Osteoblast (primary cell): ENCODE data around the gene IMPG1. TPM values are rescaled to one million over a fixed set of nuclear protein-coding genes. Genes with fewer than 3 reads are reported as not detected.

Source experiments
- DNase-seq: peaks from one replicate; pipeline ENCODE4 v3.0.0; 2011; ENCODE audit warnings: low spot score, mixed read lengths; ENCODE audit not compliant: insufficient read length; ENCODE audit errors: missing footprints
- H2AFZ ChIP-seq: 2 replicates; pipeline ENCODE4 v1.6.0; 2011; ENCODE audit warnings: mild to moderate bottlenecking, low read length
- H3K27ac ChIP-seq: 2 replicates; pipeline ENCODE4 v1.5.1; 2011; ENCODE audit warnings: mild to moderate bottlenecking, low read depth, low read length, moderate library complexity
- H3K27me3 ChIP-seq: 2 replicates; pipeline ENCODE4 v1.6.0; 2012; ENCODE audit warnings: mild to moderate bottlenecking, control low read depth, inconsistent platforms, low read length, moderate library complexity; ENCODE audit not compliant: insufficient read depth
- H3K36me3 ChIP-seq: 2 replicates; pipeline ENCODE4 v1.5.1; 2011; ENCODE audit warnings: mild to moderate bottlenecking, low read length, control low read depth, moderate library complexity; ENCODE audit not compliant: insufficient read depth
- H3K4me1 ChIP-seq: 2 replicates; pipeline ENCODE4 v1.5.1; 2011; ENCODE audit warnings: mild to moderate bottlenecking, low read length, control low read depth, moderate library complexity; ENCODE audit not compliant: insufficient read depth
- H3K4me2 ChIP-seq: 2 replicates; pipeline ENCODE4 v1.6.0; 2011; ENCODE audit warnings: mild to moderate bottlenecking, low read length; ENCODE audit not compliant: insufficient read depth
- H3K4me3 ChIP-seq: fragments of 200-600 bp; sonication (generic); 3 replicates; pipeline ENCODE4 v1.5.1; 2012; ENCODE audit warnings: mild to moderate bottlenecking, low read length, inconsistent platforms; ENCODE audit not compliant: insufficient read depth
- H3K79me2 ChIP-seq: 2 replicates; pipeline ENCODE4 v1.6.0; 2012; ENCODE audit warnings: mild to moderate bottlenecking, low read length, control low read depth, inconsistent platforms; ENCODE audit not compliant: insufficient read depth
- H3K9me3 ChIP-seq: 2 replicates; pipeline ENCODE4 v1.5.1; 2011; ENCODE audit warnings: low read depth, low read length, control low read depth
- H4K20me1 ChIP-seq: 2 replicates; pipeline ENCODE4 v1.6.0; 2012; ENCODE audit warnings: mild to moderate bottlenecking, low read length, control low read depth; ENCODE audit not compliant: insufficient read depth
- CTCF ChIP-seq: IDR thresholded peaks from 2 replicates; pipeline ENCODE4 v1.5.1; 2011; ENCODE audit warnings: mild to moderate bottlenecking, low read depth, low read length, moderate library complexity; ENCODE audit errors: extremely low read depth
- total RNA-seq: library from RNA; depleted of rRNA; stranded (reverse); fragments of >200 nt; gene quantifications from 2 replicates; pipeline ENCODE4 v1.2.3, GENCODE V29; 2012

IMPG1 gene
- total RNA-seq, 1 donor, result not detected

GRCh38 chr6:76014626-76015530 lies 57.6 kb downstream of the IMPG1 start:
- no peak for TF ChIP-seq CTCF
- Histone ChIP-seq H2AFZ (no peak overlapping the region), H3K36me3 (no peaks in the 10 kb centered on the region), H3K4me2 (no peak overlapping the region), H4K20me1 (no peaks in the 10 kb centered on the region), H3K27ac (no peak overlapping the region), H3K27me3 (no peaks in the 10 kb centered on the region), H3K9me3 (no peaks in the 10 kb centered on the region), H3K4me1 (no peaks in the 10 kb centered on the region), H3K79me2 (no peaks in the 10 kb centered on the region), H3K4me3 (no peak overlapping the region)
- DNase-seq, result no peak

- no peak for DNase-seq
- no peak overlapping the region for H3K4me3 ChIP-seq
- H3K36me3 ChIP-seq, result no peaks in the 10 kb centered on the region
- H3K27me3 ChIP-seq, result no peaks in the 10 kb centered on the region
- H3K4me1 ChIP-seq, result no peaks in the 10 kb centered on the region
- H3K27ac ChIP-seq, result no peak overlapping the region
- no peak overlapping the region for H2AFZ ChIP-seq
- H3K9me3 ChIP-seq, result no peaks in the 10 kb centered on the region
- no peak for TF ChIP-seq CTCF
- no peak overlapping the region for H3K4me2 ChIP-seq
- H3K79me2 ChIP-seq, result no peaks in the 10 kb centered on the region
- no peaks in the 10 kb centered on the region for H4K20me1 ChIP-seq
Observed at GRCh38 chr6:76004202-76004601, 68.3 kb downstream of the IMPG1 start.

- Histone ChIP-seq H4K20me1 (no peaks in the 10 kb centered on the region), H3K79me2 (no peaks in the 10 kb centered on the region), H3K4me1 (no peaks in the 10 kb centered on the region), H2AFZ (no peak overlapping the region), H3K27ac (no peak overlapping the region), H3K36me3 (no peaks in the 10 kb centered on the region), H3K4me2 (no peak overlapping the region), H3K27me3 (no peaks in the 10 kb centered on the region), H3K9me3 (no peaks in the 10 kb centered on the region), H3K4me3 (no peak overlapping the region)
- TF ChIP-seq CTCF, result no peak
- DNase-seq, result no peak
Observed at GRCh38 chr6:76003686-76004085, 68.8 kb downstream of the IMPG1 start.

GRCh38 chr6:76003113-76003512 lies 69.3 kb downstream of the IMPG1 start:
- H3K36me3 ChIP-seq, result no peaks in the 10 kb centered on the region
- no peak overlapping the region for H3K4me2 ChIP-seq
- no peaks in the 10 kb centered on the region for H3K4me1 ChIP-seq
- DNase-seq, result no peak
- H3K79me2 ChIP-seq, result no peaks in the 10 kb centered on the region
- no peaks in the 10 kb centered on the region for H3K9me3 ChIP-seq
- no peak for TF ChIP-seq CTCF
- no peaks in the 10 kb centered on the region for H3K27me3 ChIP-seq
- H3K4me3 ChIP-seq, result no peak overlapping the region
- H2AFZ ChIP-seq, result no peak overlapping the region
- no peak overlapping the region for H3K27ac ChIP-seq
- H4K20me1 ChIP-seq, result no peaks in the 10 kb centered on the region
